Panc1 (cell line): Measurements from ENCODE around the gene GPR31. TPM values are rescaled to one million over a fixed set of nuclear protein-coding genes. Genes with fewer than 3 reads are reported as not detected.
"Not testable (repeated sequence)": the region's sequence is repeated elsewhere in the genome, so short reads cannot be mapped to it uniquely, and the experiment has no call there.

ENCODE experiments used
- ATAC-seq: fragments of 200-7000 bp; cut with Tn5 transposase; 2 replicates; pipeline ENCODE4 v1.9.1; 2020; ENCODE audit warnings: mild to moderate bottlenecking, moderate library complexity
- BruUV-seq: library from RNA; stranded (reverse); fragments of 400-500 nt; replicated peaks from 2 replicates; lab custom pipeline; 2021; lab: Mats Ljungman, UMichigan
- CTCF ChIA-PET: fragments of 300-600 bp; sonication (Branson Sonifier 250); formaldehyde crosslinking; loops from one replicate; lab custom pipeline; 2022; ENCODE audit warnings: antibody characterized with exemption; lab: Charles Lee
- POLR2A ChIA-PET: fragments of 300-600 bp; sonication (Branson Sonifier 250); formaldehyde crosslinking; loops from one replicate; lab custom pipeline; 2022; ENCODE audit warnings: antibody characterized with exemption; lab: Charles Lee
- DNase-seq: peaks from one replicate; pipeline ENCODE4 v3.0.0-alpha.2; 2010; ENCODE audit warnings: low read depth, low spot score
- H3K27ac ChIP-seq: 2 replicates; pipeline ENCODE4 v1.5.1; 2011; ENCODE audit warnings: mild to moderate bottlenecking, low read length, inconsistent platforms
- H3K27me3 ChIP-seq: fragments of 200-500 bp; sonication (Bioruptor generic); 2 replicates; pipeline ENCODE4 v1.6.0; 2014; ENCODE audit warnings: low read length, inconsistent platforms; ENCODE audit not compliant: control insufficient read depth, insufficient read depth
- H3K36me3 ChIP-seq: fragments of 200-500 bp; sonication (Bioruptor generic); 2 replicates; pipeline ENCODE4 v1.5.1; 2014; ENCODE audit warnings: inconsistent platforms, mild to moderate bottlenecking, low read length, moderate library complexity; ENCODE audit not compliant: control insufficient read depth, insufficient read depth
- H3K4me1 ChIP-seq: 2 replicates; pipeline ENCODE4 v1.5.1; 2011; ENCODE audit warnings: inconsistent platforms, mild to moderate bottlenecking, low read length, moderate library complexity; ENCODE audit not compliant: control insufficient read depth, insufficient read depth
- H3K4me3 ChIP-seq, 2 experiments: 2 replicates each; pipeline ENCODE4 v1.5.1; 2011 to 2012; ENCODE audit warnings: low read depth in 2 of 2, low read length in 2 of 2, mild to moderate bottlenecking in 2 of 2, inconsistent platforms in 1 of 2, moderate library complexity in 1 of 2
- H3K9me3 ChIP-seq: fragments of 200-500 bp; sonication (Bioruptor generic); 2 replicates; pipeline ENCODE4 v1.5.1; 2014; ENCODE audit warnings: low read depth, mild to moderate bottlenecking, inconsistent platforms, low read length, moderate library complexity; ENCODE audit not compliant: control insufficient read depth, insufficient read depth
- CTCF ChIP-seq: fragments of 450-650 bp; IDR thresholded peaks from 2 replicates; pipeline ENCODE4 v1.5.1; 2017; ENCODE audit warnings: mild to moderate bottlenecking
- POLR2AphosphoS5 ChIP-seq: IDR thresholded peaks from 2 replicates; pipeline ENCODE4 v1.6.1; 2012; ENCODE audit warnings: mild to moderate bottlenecking, low read depth, low read length, moderate library complexity
- REST ChIP-seq, 2 experiments: IDR thresholded peaks; 2 replicates each; pipeline ENCODE4 v1.6.1; 2011 to 2012; ENCODE audit warnings: low read depth in 2 of 2, control low read depth in 1 of 2, low read length in 1 of 2, mild to moderate bottlenecking in 1 of 2, moderate library complexity in 1 of 2; ENCODE audit not compliant: insufficient read depth in 1 of 2
- SIN3A ChIP-seq: IDR thresholded peaks from 2 replicates; pipeline ENCODE4 v1.6.1; 2012; ENCODE audit warnings: low read depth, mild to moderate bottlenecking, low read length, moderate library complexity, borderline replicate concordance; ENCODE audit not compliant: insufficient read depth
- TCF7L2 ChIP-seq: IDR thresholded peaks from 2 replicates; pipeline ENCODE4 v1.6.1; 2011; ENCODE audit warnings: mild to moderate bottlenecking, low read depth, low read length, inconsistent platforms
- in situ Hi-C: cut with HindIII; loops from 2 replicates; pipeline ENCODE4 v1.10.0; 2016; ENCODE audit warnings: low sequenced_read_pairs, low pct_unique_long_range_greater_than_20kb
- intact Hi-C: fragments of 100-400 bp; cut with micrococcal nuclease; formaldehyde crosslinking; loops from one replicate; pipeline ENCODE4 v1.10.0; 2022; ENCODE audit not compliant: unreplicated experiment
- total RNA-seq: library from RNA; stranded (reverse); gene quantifications from one replicate; pipeline ENCODE4 v1.2.1, GENCODE V29; 2021; ENCODE audit not compliant: unreplicated experiment

The GPR31 gene
- total RNA-seq, 1 experiment from 2014 or later = not detected

GRCh38 chr6:167167699-167168098, 9.9 kb upstream of the GPR31 start:
- in situ Hi-C loops, H3K4me1 ChIP-seq, POLR2A ChIA-PET, DNase-seq, CTCF ChIA-PET, H3K9me3 ChIP-seq, intact Hi-C loops, H3K36me3 ChIP-seq, H3K27ac ChIP-seq, H3K4me3 ChIP-seq, BruUV-seq, ATAC-seq: not testable (repeated sequence)
- H3K27me3 ChIP-seq = peaks cover 15% of the 10 kb centered on the region

GRCh38 chr6:167165858-167166471, 8.2 kb upstream of the GPR31 start:
- TF ChIP-seq REST (IDR thresholded peaks at IDR 0.05; ENCODE audit: insufficient read depth in 1 of 2, low read depth in 2 of 2, low read length in 1 of 2) = no peak
- TF ChIP-seq CTCF = no peak
- no peak for TF ChIP-seq SIN3A
- no peak for TF ChIP-seq TCF7L2
- TF ChIP-seq POLR2AphosphoS5 = no peak
- ATAC-seq (no peak), DNase-seq (no peak)
- CTCF ChIA-PET = no interaction called here
- H3K4me3 ChIP-seq = no peak overlapping the region
- BruUV-seq = no TSS peak
- H3K27ac ChIP-seq = no peak overlapping the region
- in situ Hi-C loops (no loop called here), intact Hi-C loops (no loop called here)
- H3K4me1 ChIP-seq = no peaks in the 10 kb centered on the region
- H3K36me3 ChIP-seq = no peaks in the 10 kb centered on the region
- peaks cover 11% of the 10 kb centered on the region; the same call in 1 of the 2 replicates for H3K27me3 ChIP-seq
- no peaks in the 10 kb centered on the region for H3K9me3 ChIP-seq
- POLR2A ChIA-PET = no interaction called here

GRCh38 chr6:167164261-167164660, 6.5 kb upstream of the GPR31 start:
- BruUV-seq = no TSS peak
- ATAC-seq = no peak
- peaks cover 17% of the 10 kb centered on the region; the same call in 1 of the 2 replicates for H3K27me3 ChIP-seq
- no peak overlapping the region for H3K4me3 ChIP-seq
- ChIA-PET POLR2A (no interaction called here), CTCF (interaction anchor here (0.6 kb wide), 1 partner anchor 332 kb away, joined by 3 read pairs; no protein-coding TSS in a partner anchor)
- no peak for DNase-seq
- TF ChIP-seq SIN3A (no peak), POLR2AphosphoS5 (no peak), TCF7L2 (no peak), REST (IDR thresholded peaks at IDR 0.05; ENCODE audit: insufficient read depth in 1 of 2, low read depth in 2 of 2, low read length in 1 of 2) (no peak), CTCF (no peak)
- in situ Hi-C loops = no loop called here
- no peak overlapping the region for H3K27ac ChIP-seq
- intact Hi-C loops = no loop called here
- no peaks in the 10 kb centered on the region for H3K4me1 ChIP-seq
- no peaks in the 10 kb centered on the region for H3K9me3 ChIP-seq
- no peaks in the 10 kb centered on the region for H3K36me3 ChIP-seq
